ENCODE data around the gene PKD2.

The PKD2 gene

GRCh38 chr4:88087004-88087403 lies 79.6 kb downstream of the PKD2 start:
- no peak overlapping the region for H3K27ac ChIP-seq (ENCODE audit: low read depth in 2 of 2, low read length in 2 of 2)
- H3K9ac ChIP-seq (ENCODE audit: low read depth in 1 of 2, low read length in 2 of 2) = no peak overlapping the region
- no peaks in the 10 kb centered on the region for H3K4me1 ChIP-seq (ENCODE audit: control insufficient read depth in 2 of 2, insufficient read depth in 2 of 2, low read length in 2 of 2)
- H3K27me3 ChIP-seq (ENCODE audit: control insufficient read depth in 2 of 2, insufficient read depth in 2 of 2, low read length in 2 of 2) = no peaks in the 10 kb centered on the region
- no peaks in the 10 kb centered on the region for H3K36me3 ChIP-seq (ENCODE audit: control insufficient read depth in 2 of 2, insufficient read depth in 2 of 2, low read length in 2 of 2)
- no peak overlapping the region for H3K4me3 ChIP-seq (ENCODE audit: low read length in 2 of 2)
- H3K9me3 ChIP-seq (ENCODE audit: control insufficient read depth in 2 of 2, low read length in 2 of 2) = no peaks in the 10 kb centered on the region

- no peak overlapping the region for H3K9ac ChIP-seq (ENCODE audit: low read depth in 1 of 2, low read length in 2 of 2)
- H3K27me3 ChIP-seq (ENCODE audit: control insufficient read depth in 2 of 2, insufficient read depth in 2 of 2, low read length in 2 of 2) = no peaks in the 10 kb centered on the region
- H3K27ac ChIP-seq (ENCODE audit: low read depth in 2 of 2, low read length in 2 of 2) = no peak overlapping the region
- H3K36me3 ChIP-seq (ENCODE audit: control insufficient read depth in 2 of 2, insufficient read depth in 2 of 2, low read length in 2 of 2) = no peaks in the 10 kb centered on the region
- H3K4me3 ChIP-seq (ENCODE audit: low read length in 2 of 2) = no peak overlapping the region
- H3K4me1 ChIP-seq (ENCODE audit: control insufficient read depth in 2 of 2, insufficient read depth in 2 of 2, low read length in 2 of 2) = no peaks in the 10 kb centered on the region
- no peaks in the 10 kb centered on the region for H3K9me3 ChIP-seq (ENCODE audit: control insufficient read depth in 2 of 2, low read length in 2 of 2)
Observed at GRCh38 chr4:88090898-88091297, 83.5 kb downstream of the PKD2 start.

GRCh38 chr4:88091378-88091777 lies 83.9 kb downstream of the PKD2 start:
- Histone ChIP-seq H3K36me3 (ENCODE audit: control insufficient read depth in 2 of 2, insufficient read depth in 2 of 2, low read length in 2 of 2) (no peaks in the 10 kb centered on the region), H3K9me3 (ENCODE audit: control insufficient read depth in 2 of 2, low read length in 2 of 2) (no peaks in the 10 kb centered on the region), H3K4me1 (ENCODE audit: control insufficient read depth in 2 of 2, insufficient read depth in 2 of 2, low read length in 2 of 2) (no peaks in the 10 kb centered on the region), H3K4me3 (ENCODE audit: low read length in 2 of 2) (no peak overlapping the region), H3K27me3 (ENCODE audit: control insufficient read depth in 2 of 2, insufficient read depth in 2 of 2, low read length in 2 of 2) (no peaks in the 10 kb centered on the region), H3K27ac (ENCODE audit: low read depth in 2 of 2, low read length in 2 of 2) (no peak overlapping the region), H3K9ac (ENCODE audit: low read depth in 1 of 2, low read length in 2 of 2) (no peak overlapping the region)

- Histone ChIP-seq H3K9ac (ENCODE audit: low read depth in 1 of 2, low read length in 2 of 2) (no peak overlapping the region), H3K36me3 (ENCODE audit: control insufficient read depth in 2 of 2, insufficient read depth in 2 of 2, low read length in 2 of 2) (no peaks in the 10 kb centered on the region), H3K27me3 (ENCODE audit: control insufficient read depth in 2 of 2, insufficient read depth in 2 of 2, low read length in 2 of 2) (no peaks in the 10 kb centered on the region), H3K9me3 (ENCODE audit: control insufficient read depth in 2 of 2, low read length in 2 of 2) (no peaks in the 10 kb centered on the region), H3K27ac (ENCODE audit: low read depth in 2 of 2, low read length in 2 of 2) (no peak overlapping the region), H3K4me1 (ENCODE audit: control insufficient read depth in 2 of 2, insufficient read depth in 2 of 2, low read length in 2 of 2) (no peaks in the 10 kb centered on the region), H3K4me3 (ENCODE audit: low read length in 2 of 2) (no peak overlapping the region)
Observed at GRCh38 chr4:88093874-88094273, 86.4 kb downstream of the PKD2 start.

GRCh38 chr4:88097301-88097700 lies 89.9 kb downstream of the PKD2 start:
- Histone ChIP-seq H3K36me3 (ENCODE audit: control insufficient read depth in 2 of 2, insufficient read depth in 2 of 2, low read length in 2 of 2) (no peaks in the 10 kb centered on the region), H3K27me3 (ENCODE audit: control insufficient read depth in 2 of 2, insufficient read depth in 2 of 2, low read length in 2 of 2) (no peaks in the 10 kb centered on the region), H3K9me3 (ENCODE audit: control insufficient read depth in 2 of 2, low read length in 2 of 2) (no peaks in the 10 kb centered on the region), H3K4me1 (ENCODE audit: control insufficient read depth in 2 of 2, insufficient read depth in 2 of 2, low read length in 2 of 2) (no peaks in the 10 kb centered on the region), H3K4me3 (ENCODE audit: low read length in 2 of 2) (no peak overlapping the region), H3K9ac (ENCODE audit: low read depth in 1 of 2, low read length in 2 of 2) (no peak overlapping the region), H3K27ac (ENCODE audit: low read depth in 2 of 2, low read length in 2 of 2) (peak overlapping the region; percentile 2 to 7)

- Histone ChIP-seq H3K9me3 (ENCODE audit: control insufficient read depth in 2 of 2, low read length in 2 of 2) (no peaks in the 10 kb centered on the region), H3K4me1 (ENCODE audit: control insufficient read depth in 2 of 2, insufficient read depth in 2 of 2, low read length in 2 of 2) (no peaks in the 10 kb centered on the region), H3K9ac (ENCODE audit: low read depth in 1 of 2, low read length in 2 of 2) (no peak overlapping the region), H3K36me3 (ENCODE audit: control insufficient read depth in 2 of 2, insufficient read depth in 2 of 2, low read length in 2 of 2) (no peaks in the 10 kb centered on the region), H3K4me3 (ENCODE audit: low read length in 2 of 2) (no peak overlapping the region), H3K27ac (ENCODE audit: low read depth in 2 of 2, low read length in 2 of 2) (peak overlapping the region; percentile 2 to 7), H3K27me3 (ENCODE audit: control insufficient read depth in 2 of 2, insufficient read depth in 2 of 2, low read length in 2 of 2) (no peaks in the 10 kb centered on the region)
Observed at GRCh38 chr4:88097781-88098180, 90.3 kb downstream of the PKD2 start.

- Histone ChIP-seq H3K9ac (ENCODE audit: low read depth in 1 of 2, low read length in 2 of 2) (no peak overlapping the region), H3K4me3 (ENCODE audit: low read length in 2 of 2) (no peak overlapping the region), H3K9me3 (ENCODE audit: control insufficient read depth in 2 of 2, low read length in 2 of 2) (no peaks in the 10 kb centered on the region)
Observed at GRCh38 chr4:88098993-88099752, 91.7 kb downstream of the PKD2 start.

GRCh38 chr4:88101165-88101564 lies 93.7 kb downstream of the PKD2 start:
- Histone ChIP-seq H3K27me3 (ENCODE audit: control insufficient read depth in 2 of 2, insufficient read depth in 2 of 2, low read length in 2 of 2) (no peaks in the 10 kb centered on the region), H3K9me3 (ENCODE audit: control insufficient read depth in 2 of 2, low read length in 2 of 2) (no peaks in the 10 kb centered on the region), H3K4me1 (ENCODE audit: control insufficient read depth in 2 of 2, insufficient read depth in 2 of 2, low read length in 2 of 2) (no peaks in the 10 kb centered on the region), H3K36me3 (ENCODE audit: control insufficient read depth in 2 of 2, insufficient read depth in 2 of 2, low read length in 2 of 2) (no peaks in the 10 kb centered on the region), H3K4me3 (ENCODE audit: low read length in 2 of 2) (no peak overlapping the region), H3K27ac (ENCODE audit: low read depth in 2 of 2, low read length in 2 of 2) (no peak overlapping the region), H3K9ac (ENCODE audit: low read depth in 1 of 2, low read length in 2 of 2) (no peak overlapping the region)

More at GRCh38 chr4:88098993-88099752, 91.7 kb downstream of the PKD2 start:
- Histone ChIP-seq H3K36me3 (ENCODE audit: control insufficient read depth in 2 of 2, insufficient read depth in 2 of 2, low read length in 2 of 2) (no peaks in the 10 kb centered on the region), H3K27ac (ENCODE audit: low read depth in 2 of 2, low read length in 2 of 2) (no peak overlapping the region), H3K27me3 (ENCODE audit: control insufficient read depth in 2 of 2, insufficient read depth in 2 of 2, low read length in 2 of 2) (no peaks in the 10 kb centered on the region), H3K4me1 (ENCODE audit: control insufficient read depth in 2 of 2, insufficient read depth in 2 of 2, low read length in 2 of 2) (no peaks in the 10 kb centered on the region)

GRCh38 chr4:88102026-88102425 lies 94.6 kb downstream of the PKD2 start:
- Histone ChIP-seq H3K27me3 (ENCODE audit: control insufficient read depth in 2 of 2, insufficient read depth in 2 of 2, low read length in 2 of 2) (no peaks in the 10 kb centered on the region), H3K4me3 (ENCODE audit: low read length in 2 of 2) (no peak overlapping the region), H3K27ac (ENCODE audit: low read depth in 2 of 2, low read length in 2 of 2) (no peak overlapping the region), H3K36me3 (ENCODE audit: control insufficient read depth in 2 of 2, insufficient read depth in 2 of 2, low read length in 2 of 2) (no peaks in the 10 kb centered on the region), H3K9me3 (ENCODE audit: control insufficient read depth in 2 of 2, low read length in 2 of 2) (no peaks in the 10 kb centered on the region), H3K4me1 (ENCODE audit: control insufficient read depth in 2 of 2, insufficient read depth in 2 of 2, low read length in 2 of 2) (no peaks in the 10 kb centered on the region), H3K9ac (ENCODE audit: low read depth in 1 of 2, low read length in 2 of 2) (no peak overlapping the region)

- H3K4me1 ChIP-seq (ENCODE audit: control insufficient read depth in 2 of 2, insufficient read depth in 2 of 2, low read length in 2 of 2) = peaks cover 7 to 10% of the 10 kb centered on the region in 2 donors
Observed at GRCh38 chr4:88104902-88105610, 97.6 kb downstream of the PKD2 start.

More at GRCh38 chr4:88104902-88105610, 97.6 kb downstream of the PKD2 start:
- Histone ChIP-seq H3K36me3 (ENCODE audit: control insufficient read depth in 2 of 2, insufficient read depth in 2 of 2, low read length in 2 of 2) (no peaks in the 10 kb centered on the region), H3K27me3 (ENCODE audit: control insufficient read depth in 2 of 2, insufficient read depth in 2 of 2, low read length in 2 of 2) (no peaks in the 10 kb centered on the region), H3K9ac (ENCODE audit: low read depth in 1 of 2, low read length in 2 of 2) (no peak overlapping the region), H3K4me3 (ENCODE audit: low read length in 2 of 2) (no peak overlapping the region), H3K9me3 (ENCODE audit: control insufficient read depth in 2 of 2, low read length in 2 of 2) (no peaks in the 10 kb centered on the region), H3K27ac (ENCODE audit: low read depth in 2 of 2, low read length in 2 of 2) (no peak overlapping the region)

Measured in mucosa of rectum (tissue), 2 donors.